SJCRH30 (cell line): ENCODE measurements around the gene ASB13. TPM values are rescaled to one million over a fixed set of nuclear protein-coding genes. Genes with fewer than 3 reads are reported as not detected.
A peak's percentile ranks its signal among the peaks of the same experiment; 100 is the strongest.

Source experiments
- DNase-seq, 2 experiments: peaks; one replicate each; pipeline ENCODE4 v3.0.0-alpha.2; 2015 to 2020
- H3K27ac ChIP-seq: fragments of 250-450 bp; sonication (Bioruptor Pico); 2 replicates; pipeline ENCODE4 v1.5.1; 2020; ENCODE audit warnings: mild to moderate bottlenecking, moderate library complexity
- H3K27me3 ChIP-seq: fragments of 250-450 bp; sonication (Bioruptor Pico); 2 replicates; pipeline ENCODE4 v1.5.1; 2020; ENCODE audit warnings: mild to moderate bottlenecking, moderate library complexity
- H3K36me3 ChIP-seq: fragments of 250-450 bp; sonication (Bioruptor Pico); 2 replicates; pipeline ENCODE4 v1.5.1; 2020; ENCODE audit warnings: mild to moderate bottlenecking, moderate library complexity
- H3K4me1 ChIP-seq: fragments of 250-450 bp; sonication (Bioruptor Pico); 2 replicates; pipeline ENCODE4 v1.5.1; 2020; ENCODE audit warnings: mild to moderate bottlenecking, moderate library complexity
- H3K4me3 ChIP-seq: fragments of 250-450 bp; sonication (Bioruptor Pico); 2 replicates; pipeline ENCODE4 v1.5.1; 2020; ENCODE audit warnings: mild to moderate bottlenecking, moderate library complexity
- H3K9me3 ChIP-seq: fragments of 250-450 bp; sonication (Bioruptor Pico); replicated peaks from 2 replicates; pipeline ENCODE4 v1.5.1; 2020; ENCODE audit warnings: mild to moderate bottlenecking, moderate library complexity
- total RNA-seq: library from RNA; depleted of rRNA; stranded (reverse); fragments of >200 nt; shearing (Covaris generic); gene quantifications from 2 replicates; pipeline ENCODE4 v1.2.3, GENCODE V29; 2014

Gene ASB13
- total RNA-seq, 1 experiment from 2014 or later = 1.3 TPM

DNA sequence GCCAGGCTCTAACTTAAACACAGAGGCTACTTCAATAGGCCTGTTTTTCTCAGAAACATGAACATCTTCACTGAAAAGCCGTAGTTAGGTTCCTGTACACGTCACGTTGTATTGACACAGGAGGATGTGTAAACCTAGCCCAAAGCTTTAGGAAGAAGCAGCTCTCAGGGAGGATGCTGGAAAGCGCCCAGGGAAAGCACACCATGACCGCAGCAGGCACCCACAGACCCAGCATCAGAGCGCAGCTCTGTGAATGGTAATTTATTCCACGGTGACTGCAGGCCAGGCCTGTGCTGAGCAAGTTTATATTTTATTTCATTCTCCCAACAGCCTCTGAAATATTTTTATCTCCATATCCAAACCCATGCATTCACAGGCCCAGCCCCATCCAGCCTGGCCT, 51.1 kb downstream of the ASB13 start:
- Histone ChIP-seq H3K9me3 (no peaks in the 10 kb centered on the region), H3K4me1 (peaks cover 82% of the 10 kb centered on the region), H3K27ac (peak overlapping the region; percentile 97), H3K27me3 (no peaks in the 10 kb centered on the region), H3K36me3 (no peaks in the 10 kb centered on the region), H3K4me3 (no peak overlapping the region)
- DNase-seq = peak; percentile 45 to 69

GRCh38 chr10:5614155-5614721, 52.2 kb downstream of the ASB13 start:
- H3K4me1 ChIP-seq = peaks cover 71% of the 10 kb centered on the region
- no peak overlapping the region for H3K4me3 ChIP-seq
- DNase-seq = peak; percentile 77 to 89
- H3K27ac ChIP-seq = peak overlapping the region; percentile 97
- H3K9me3 ChIP-seq = no peaks in the 10 kb centered on the region
- H3K27me3 ChIP-seq = no peaks in the 10 kb centered on the region
- no peaks in the 10 kb centered on the region for H3K36me3 ChIP-seq

- Histone ChIP-seq H3K36me3 (no peaks in the 10 kb centered on the region), H3K27me3 (no peaks in the 10 kb centered on the region), H3K9me3 (no peaks in the 10 kb centered on the region), H3K27ac (peak overlapping the region; percentile 97), H3K4me1 (peaks cover 65% of the 10 kb centered on the region), H3K4me3 (peak overlapping the region; percentile 1; the same call in 1 of the 2 replicates)
- DNase-seq = peak; percentile 31 to 60
These were observed 52.8 kb downstream of the ASB13 start for GRCh38 chr10:5613481-5614154.

GRCh38 chr10:5611899-5612680, 54.3 kb downstream of the ASB13 start:
- Histone ChIP-seq H3K36me3 (no peaks in the 10 kb centered on the region), H3K4me3 (no peak overlapping the region), H3K27me3 (no peaks in the 10 kb centered on the region), H3K27ac (peak overlapping the region; percentile 97), H3K9me3 (no peaks in the 10 kb centered on the region), H3K4me1 (peaks cover 54% of the 10 kb centered on the region)
- DNase-seq = peak; percentile 75 to 85

- peaks cover 45% of the 10 kb centered on the region for H3K4me1 ChIP-seq
- no peaks in the 10 kb centered on the region for H3K9me3 ChIP-seq
- H3K27me3 ChIP-seq = no peaks in the 10 kb centered on the region
- H3K4me3 ChIP-seq = no peak overlapping the region
- peak overlapping the region; percentile 97 for H3K27ac ChIP-seq
- H3K36me3 ChIP-seq = no peaks in the 10 kb centered on the region
- no peak for DNase-seq
These were observed 56.3 kb downstream of the ASB13 start for GRCh38 chr10:5609952-5610616.

GRCh38 chr10:5608608-5609220, 57.7 kb downstream of the ASB13 start:
- H3K9me3 ChIP-seq = no peaks in the 10 kb centered on the region
- H3K27ac ChIP-seq = no peak overlapping the region
- H3K4me1 ChIP-seq = peaks cover 32% of the 10 kb centered on the region
- H3K27me3 ChIP-seq = no peaks in the 10 kb centered on the region
- H3K4me3 ChIP-seq = no peak overlapping the region
- DNase-seq = no peak
- no peaks in the 10 kb centered on the region for H3K36me3 ChIP-seq

DNA sequence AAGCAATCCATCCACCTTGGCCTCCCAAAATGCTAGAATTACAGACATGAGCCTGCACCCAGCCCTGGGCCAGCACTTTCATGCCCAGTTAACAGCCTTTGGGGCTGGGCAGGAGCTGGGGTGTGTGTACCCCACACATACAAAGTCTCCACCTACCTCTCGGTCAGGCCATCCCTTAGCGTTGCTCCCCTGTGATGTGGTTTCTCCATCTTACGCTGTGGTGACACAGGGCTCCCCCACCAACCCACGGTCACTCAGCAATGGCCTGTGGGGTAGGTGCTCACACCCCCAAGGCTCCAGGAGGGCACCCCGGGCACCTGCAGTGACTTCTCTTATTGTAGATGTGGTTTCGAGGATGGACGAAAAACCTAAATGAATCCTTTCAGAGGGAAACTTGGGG, 58.8 kb downstream of the ASB13 start:
- H3K36me3 ChIP-seq = no peaks in the 10 kb centered on the region
- H3K9me3 ChIP-seq = no peaks in the 10 kb centered on the region
- DNase-seq = no peak
- H3K4me3 ChIP-seq = no peak overlapping the region
- H3K4me1 ChIP-seq = peaks cover 21% of the 10 kb centered on the region
- H3K27me3 ChIP-seq = no peaks in the 10 kb centered on the region
- H3K27ac ChIP-seq = no peak overlapping the region

- no peaks in the 10 kb centered on the region for H3K27me3 ChIP-seq
- peaks cover 14% of the 10 kb centered on the region for H3K4me1 ChIP-seq
- H3K36me3 ChIP-seq = no peaks in the 10 kb centered on the region
- no peak overlapping the region for H3K27ac ChIP-seq
- no peak for DNase-seq
- H3K4me3 ChIP-seq = no peak overlapping the region
- no peaks in the 10 kb centered on the region for H3K9me3 ChIP-seq
These were observed 59.5 kb downstream of the ASB13 start for GRCh38 chr10:5606864-5607263.

DNA sequence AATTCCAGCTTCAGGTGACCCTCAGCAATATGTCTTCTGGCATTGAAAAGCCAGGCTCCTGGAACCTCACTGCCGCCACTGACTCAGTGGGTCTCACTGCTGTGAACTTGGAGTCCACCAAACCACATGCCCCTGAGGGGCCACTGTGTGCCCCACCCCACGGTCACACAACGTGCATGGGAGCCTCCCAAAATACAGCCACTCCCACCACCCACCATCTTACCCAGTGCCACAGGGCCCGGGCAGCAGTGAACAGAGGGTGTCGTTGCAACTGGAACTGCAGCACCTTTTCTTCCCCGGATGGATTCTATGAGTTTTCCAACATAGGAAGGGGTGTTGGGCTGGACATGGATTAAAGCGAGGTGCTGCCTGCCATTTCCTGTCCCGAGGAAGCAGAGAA, 60.1 kb downstream of the ASB13 start:
- no peak for DNase-seq
- Histone ChIP-seq H3K27ac (no peak overlapping the region), H3K4me1 (peaks cover 9% of the 10 kb centered on the region), H3K27me3 (no peaks in the 10 kb centered on the region), H3K36me3 (no peaks in the 10 kb centered on the region), H3K4me3 (no peak overlapping the region), H3K9me3 (no peaks in the 10 kb centered on the region)

DNA sequence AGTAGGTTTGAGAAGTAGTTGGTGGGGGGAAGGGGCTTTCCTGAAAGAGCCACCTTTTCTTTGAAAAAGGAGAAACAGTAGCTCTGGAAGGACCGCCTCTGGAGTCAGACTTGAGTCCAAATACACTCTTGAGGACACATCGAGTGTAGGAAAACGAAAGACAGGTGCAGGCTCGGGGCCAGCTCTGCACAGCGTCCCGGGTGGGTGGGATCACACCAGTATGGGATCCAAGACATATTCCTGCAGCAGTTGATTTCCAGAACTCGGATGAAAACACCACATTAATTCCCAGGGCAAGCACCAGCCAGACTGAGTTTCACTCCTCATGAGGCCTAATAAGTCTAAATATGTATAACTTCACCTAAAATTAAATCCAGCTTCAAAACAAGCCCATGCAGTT, 61.4 kb downstream of the ASB13 start:
- Histone ChIP-seq H3K9me3 (no peaks in the 10 kb centered on the region), H3K36me3 (no peaks in the 10 kb centered on the region), H3K4me3 (no peak overlapping the region), H3K27ac (no peak overlapping the region), H3K4me1 (peaks cover 3% of the 10 kb centered on the region), H3K27me3 (no peaks in the 10 kb centered on the region)
- no peak for DNase-seq

DNA sequence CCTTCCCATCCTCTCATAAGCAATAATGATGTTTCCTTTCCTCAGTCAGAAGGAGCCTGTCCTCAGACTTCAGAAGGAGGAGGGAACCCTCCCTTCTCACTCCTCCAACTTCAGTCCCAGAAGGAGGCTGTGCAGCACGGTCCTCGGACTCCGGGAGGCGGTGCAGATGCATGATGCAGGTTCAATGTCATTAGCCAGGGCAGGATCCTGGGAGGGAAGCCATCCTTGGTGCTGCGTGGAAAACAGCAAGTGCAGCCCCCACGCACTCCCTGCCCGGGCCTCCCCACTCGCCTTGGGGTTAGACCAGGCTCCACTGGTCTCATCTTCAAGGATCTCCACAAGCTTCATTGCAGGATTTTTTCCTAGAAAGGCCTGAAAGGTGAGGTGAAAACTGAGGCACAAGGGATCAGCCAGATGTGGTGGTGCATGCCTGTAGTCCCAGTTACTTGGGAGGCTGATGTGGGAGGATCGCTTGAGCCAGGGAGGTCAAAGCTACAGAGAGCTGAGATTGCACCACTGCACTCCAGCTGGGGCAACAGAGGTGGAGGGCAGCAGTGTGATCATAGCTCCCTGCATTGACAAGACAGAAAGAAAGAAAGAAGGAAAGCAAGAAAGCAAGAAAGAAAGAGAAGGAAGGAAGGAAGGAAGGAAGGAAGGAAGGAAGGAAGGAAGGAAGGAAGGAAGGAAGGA, 62.0 kb downstream of the ASB13 start:
- Histone ChIP-seq H3K27me3 (no peaks in the 10 kb centered on the region), H3K4me1 (peaks cover 3% of the 10 kb centered on the region), H3K9me3 (no peaks in the 10 kb centered on the region), H3K36me3 (no peaks in the 10 kb centered on the region), H3K4me3 (no peak overlapping the region), H3K27ac (no peak overlapping the region)
- DNase-seq = no peak

DNA sequence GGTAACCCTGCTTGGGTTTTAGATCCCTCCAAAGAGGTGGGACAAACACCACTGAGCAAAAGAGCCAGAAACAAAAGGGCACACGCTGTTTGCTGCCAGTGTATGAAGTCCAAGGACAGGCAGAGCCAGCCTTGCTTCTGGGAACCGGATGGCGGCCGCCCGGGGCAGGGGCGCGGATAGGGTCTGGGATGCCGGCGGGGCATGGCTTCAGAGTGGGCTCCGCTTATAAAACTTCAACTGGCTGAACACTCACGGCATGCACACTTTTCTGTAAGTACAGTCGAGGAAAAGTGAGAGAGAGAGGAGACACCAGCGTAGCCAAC, 62.6 kb downstream of the ASB13 start:
- Histone ChIP-seq H3K9me3 (no peaks in the 10 kb centered on the region), H3K36me3 (no peaks in the 10 kb centered on the region), H3K4me3 (no peak overlapping the region), H3K27ac (no peak overlapping the region), H3K27me3 (no peaks in the 10 kb centered on the region), H3K4me1 (peaks cover 3% of the 10 kb centered on the region)
- DNase-seq = no peak

- no peak for DNase-seq
- H3K4me1 ChIP-seq = peaks cover 3% of the 10 kb centered on the region
- no peak overlapping the region for H3K4me3 ChIP-seq
- no peaks in the 10 kb centered on the region for H3K9me3 ChIP-seq
- H3K27ac ChIP-seq = no peak overlapping the region
- H3K27me3 ChIP-seq = no peaks in the 10 kb centered on the region
- H3K36me3 ChIP-seq = no peaks in the 10 kb centered on the region
These were observed 63.1 kb downstream of the ASB13 start for GRCh38 chr10:5603091-5603847.
